Chondrocyte (in vitro differentiated cells): ENCODE data around the gene TRPM2. TPM values are rescaled to one million over a fixed set of nuclear protein-coding genes. Genes with fewer than 3 reads are reported as not detected.
A peak's percentile ranks its signal among the peaks of the same experiment; 100 is the strongest.

Experiments used
- DNase-seq: peaks from one replicate; pipeline ENCODE4 v3.0.0; 2021; ENCODE audit warnings: mixed read lengths, low spot score
- H3K27ac Mint-ChIP-seq: one replicate; pipeline ENCODE4 v1.8.0; 2021; ENCODE audit warnings: mild to moderate bottlenecking, moderate library complexity, mixed read lengths; ENCODE audit not compliant: unreplicated experiment
- H3K27me3 Mint-ChIP-seq: 2 replicates; pipeline ENCODE4 v1.8.0; 2021; ENCODE audit warnings: low read depth, mixed read lengths
- H3K36me3 Mint-ChIP-seq: 2 replicates; pipeline ENCODE4 v1.8.0; 2021; ENCODE audit warnings: low read depth, mixed read lengths
- H3K4me1 Mint-ChIP-seq: 2 replicates; pipeline ENCODE4 v1.8.0; 2021; ENCODE audit warnings: low read depth, mild to moderate bottlenecking, mixed read lengths
- H3K4me3 Mint-ChIP-seq: one replicate; pipeline ENCODE4 v1.8.0; 2021; ENCODE audit warnings: mild to moderate bottlenecking, moderate library complexity, mixed read lengths; ENCODE audit not compliant: unreplicated experiment
- H3K9me3 Mint-ChIP-seq: 2 replicates; pipeline ENCODE4 v1.8.0; 2021; ENCODE audit warnings: low read depth, mixed read lengths
- CTCF ChIP-seq: fragments of 200-600 bp; sonication (generic); IDR thresholded peaks from 2 replicates; pipeline ENCODE4 v1.5.0; 2021; ENCODE audit warnings: antibody characterized with exemption, mild to moderate bottlenecking, moderate library complexity
- total RNA-seq: library from RNA; stranded (reverse); gene quantifications from 3 replicates; pipeline ENCODE4 v1.2.1, GENCODE V29; 2021

Gene TRPM2
- total RNA-seq, 1 donor from 2014 or later, result 0.32 TPM

- Mint-ChIP-seq H3K9me3 (peaks cover 20% of the 10 kb centered on the region), H3K27me3 (peaks cover 1% of the 10 kb centered on the region), H3K36me3 (peaks cover 19% of the 10 kb centered on the region), H3K4me1 (peaks cover 5% of the 10 kb centered on the region), H3K27ac (no peak overlapping the region), H3K4me3 (no peak overlapping the region)
- TF ChIP-seq CTCF, result peak; percentile 37
- no peak for DNase-seq
Measured at GRCh38 chr21:44489962-44490361, 136.5 kb downstream of the TRPM2 start.

DNA sequence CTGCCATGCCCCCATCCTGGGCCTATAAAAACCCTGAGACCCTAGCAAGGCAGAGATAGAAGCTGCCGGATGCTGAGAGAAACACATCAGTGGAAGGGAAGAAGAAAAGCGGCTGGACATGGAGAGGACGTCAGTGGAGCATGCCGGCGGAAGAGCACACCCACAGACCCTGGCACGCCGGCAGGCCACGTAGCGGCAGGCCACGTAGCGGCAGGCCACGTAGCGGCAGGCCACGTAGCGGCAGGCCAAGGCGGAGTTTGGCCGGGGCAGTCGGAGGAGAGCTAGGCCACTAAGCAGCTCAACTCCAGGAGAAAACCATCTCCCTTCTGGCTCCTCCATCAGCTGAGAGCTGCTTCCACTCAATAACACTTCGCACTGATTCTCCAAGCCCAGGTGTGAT lies 137.0 kb downstream of the TRPM2 start:
- Mint-ChIP-seq H3K4me1 (peaks cover 3% of the 10 kb centered on the region), H3K9me3 (peaks cover 20% of the 10 kb centered on the region), H3K36me3 (peaks cover 19% of the 10 kb centered on the region), H3K4me3 (no peak overlapping the region), H3K27ac (no peak overlapping the region), H3K27me3 (no peaks in the 10 kb centered on the region)
- DNase-seq, result no peak
- TF ChIP-seq CTCF, result no peak

DNA sequence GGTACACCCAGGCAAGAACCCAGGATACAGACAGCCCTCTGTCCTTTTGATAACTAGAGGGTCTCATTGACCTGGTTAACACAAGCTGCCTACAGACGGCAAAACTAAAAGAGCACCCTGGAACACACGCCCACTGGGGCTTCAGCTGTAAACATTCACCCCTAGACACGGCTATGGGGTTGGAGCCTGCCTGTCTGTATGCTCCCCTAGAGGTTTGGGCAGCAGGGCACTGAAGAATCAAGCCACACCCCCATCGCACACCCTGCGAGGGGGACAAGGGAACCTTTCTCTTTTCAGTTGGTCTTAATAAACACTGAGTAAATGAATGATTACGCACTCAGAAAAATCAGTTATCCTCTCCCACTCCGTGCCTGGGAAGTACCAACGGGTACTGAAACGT lies 137.4 kb downstream of the TRPM2 start:
- Mint-ChIP-seq H3K27ac (no peak overlapping the region), H3K4me1 (peaks cover 3% of the 10 kb centered on the region), H3K36me3 (peaks cover 19% of the 10 kb centered on the region), H3K27me3 (no peaks in the 10 kb centered on the region), H3K4me3 (no peak overlapping the region), H3K9me3 (peaks cover 20% of the 10 kb centered on the region)
- no peak for DNase-seq
- no peak for TF ChIP-seq CTCF

Other genes starting within 250 kb of the TRPM2 start
- gene PWP2, start 246.2 kb upstream of the TRPM2 start, total RNA-seq, result 0.36 to 2.5 TPM (median 1.9 TPM) in 3 replicates
- gene GATD3, start 219.9 kb upstream of the TRPM2 start, total RNA-seq, result 4.4 to 9.5 TPM (median 4.5 TPM) in 3 replicates
- gene ICOSLG, start 112.7 kb upstream of the TRPM2 start, total RNA-seq, result 1.3 to 5.2 TPM (median 5.1 TPM) in 3 replicates
- not detected in 3 replicates for gene DNMT3L, start 91.7 kb upstream of the TRPM2 start, total RNA-seq
- not detected in 3 replicates for gene AIRE, start 67.7 kb upstream of the TRPM2 start, total RNA-seq
- 112 to 129 TPM (median 129 TPM) in 3 replicates for gene PFKL, start 53.6 kb upstream of the TRPM2 start, total RNA-seq
- gene CFAP410, start 14.2 kb upstream of the TRPM2 start, total RNA-seq, result 14.2 to 19.5 TPM (median 17.7 TPM) in 3 replicates
- 3.3 to 8.0 TPM (median 7.4 TPM) in 3 replicates for gene LRRC3, start 101.9 kb downstream of the TRPM2 start, total RNA-seq
- gene KRTAP10-1, start 186.6 kb downstream of the TRPM2 start, total RNA-seq, result not detected in 3 replicates
- not detected in 3 replicates for gene KRTAP10-2, start 197.9 kb downstream of the TRPM2 start, total RNA-seq
- gene KRTAP10-3, start 205.2 kb downstream of the TRPM2 start, total RNA-seq, result not detected in 3 replicates
- not detected in 3 replicates for gene KRTAP10-4, start 220.1 kb downstream of the TRPM2 start, total RNA-seq
- not detected in 3 replicates for gene KRTAP10-5, start 227.0 kb downstream of the TRPM2 start, total RNA-seq
- gene KRTAP10-6, start 238.9 kb downstream of the TRPM2 start, total RNA-seq, result not detected in 3 replicates
- not detected in 3 replicates for gene KRTAP10-7, start 247.0 kb downstream of the TRPM2 start, total RNA-seq